HG02885 (cell line): ENCODE data around the gene ANO8.
A peak's percentile ranks its signal among the peaks of the same experiment; 100 is the strongest.
"Not testable (repeated sequence)": the region's sequence is repeated elsewhere in the genome, so short reads cannot be mapped to it uniquely, and the experiment has no call there.

Experiments
- ATAC-seq: cut with Tn5 transposase; IDR thresholded peaks from one replicate; pipeline ENCODE4 v1.9.1; 2021; ENCODE audit warnings: mild to moderate bottlenecking; ENCODE audit not compliant: unreplicated experiment, poor library complexity

Gene ANO8

GRCh38 chr19:17334414-17335409 is at the start of gene ANO8:
Gene ANO8 (minus strand): TSS chr19:17334855. CDS start chr19:17334670, 185 bp downstream.
- ATAC-seq = peak; percentile 49

GRCh38 chr19:17380426-17381138 is 45.9 kb upstream of the ANO8 start:
- no peak for ATAC-seq

- no peak for ATAC-seq
Observed at GRCh38 chr19:17379221-17379631, 44.6 kb upstream of the ANO8 start.

- ATAC-seq = no peak
Observed at GRCh38 chr19:17378271-17378670, 43.6 kb upstream of the ANO8 start.

- no peak for ATAC-seq
Observed at GRCh38 chr19:17376935-17377600, 42.4 kb upstream of the ANO8 start, which contains the start of gene PLVAP. Gene PLVAP (minus strand): TSS chr19:17377342. CDS start chr19:17377288, 54 bp downstream.

- ATAC-seq = peak; percentile 93
Observed at GRCh38 chr19:17370026-17370587, 35.5 kb upstream of the ANO8 start.

GRCh38 chr19:17365361-17365760 is 30.7 kb upstream of the ANO8 start:
- ATAC-seq = no peak

- not testable (repeated sequence) for ATAC-seq
Observed at GRCh38 chr19:17363852-17364605, 29.4 kb upstream of the ANO8 start.

GRCh38 chr19:17359905-17360800 is 25.5 kb upstream of the ANO8 start:
- ATAC-seq = no peak

- no peak for ATAC-seq
Observed at GRCh38 chr19:17358395-17358794, 23.7 kb upstream of the ANO8 start.

- no peak for ATAC-seq
Observed at GRCh38 chr19:17357724-17358123, 23.1 kb upstream of the ANO8 start.

GRCh38 chr19:17357078-17357666 is 22.5 kb upstream of the ANO8 start:
- ATAC-seq = no peak

- no peak for ATAC-seq
Observed at GRCh38 chr19:17353386-17353785, 18.7 kb upstream of the ANO8 start.

GRCh38 chr19:17352608-17353280 is 18.1 kb upstream of the ANO8 start:
- ATAC-seq = no peak

GRCh38 chr19:17351815-17352435 is 17.3 kb upstream of the ANO8 start:
- no peak for ATAC-seq

- ATAC-seq = no peak
Observed at GRCh38 chr19:17348700-17349099, 14.0 kb upstream of the ANO8 start.

- ATAC-seq = no peak
Observed at GRCh38 chr19:17347877-17348276, 13.2 kb upstream of the ANO8 start.
